GM12892 (cell line): ENCODE data around the gene CST6.

Experiments
- POLR2AphosphoS5 ChIP-seq: IDR thresholded peaks from 2 replicates; pipeline ENCODE4 v1.6.1; 2011; ENCODE audit warnings: low read depth, low read length, control low read depth
- TAF1 ChIP-seq: IDR thresholded peaks from 2 replicates; pipeline ENCODE4 v1.6.1; 2011; ENCODE audit warnings: low read depth, mild to moderate bottlenecking, control low read depth, low read length, borderline replicate concordance

- TF ChIP-seq TAF1, result no peak
- TF ChIP-seq POLR2AphosphoS5, result no peak
These were observed 43.2 kb downstream of the CST6 start for GRCh38 chr11:66055021-66055420.
